ENCODE measurements around the gene SUN3. TPM values are rescaled to one million over a fixed set of nuclear protein-coding genes. Genes with fewer than 3 reads are reported as not detected.
"Not testable (repeated sequence)": the region's sequence is repeated elsewhere in the genome, so short reads cannot be mapped to it uniquely, and the experiment has no call there.

The SUN3 gene
- polyA plus RNA-seq, 3 donors, result not detected

- WGBS, 3 donors, result 0 to 2% (median 1%) methylated on average over 55 to 62 of the region's 62 CpGs
- H3K27ac ChIP-seq (ENCODE audit: low read depth, low read length), result no peak within 1 kb of the TSS
Measured at GRCh38 chr7:48035301-48035966, 6.5 kb upstream of the SUN3 start, which contains the start of gene C7orf57. Gene C7orf57, plus strand, starts transcription at chr7:48035543. Its CDS starts 766 bp downstream, at chr7:48036309.

- WGBS, 3 donors, result 59 to 75% (median 68%) methylated on average over 5 of the region's 5 CpGs
- no peak overlapping the region for H3K27ac ChIP-seq (ENCODE audit: low read depth, low read length)
Measured at GRCh38 chr7:48033922-48034321, 5.0 kb upstream of the SUN3 start.

GRCh38 chr7:48031111-48031510 lies 2.2 kb upstream of the SUN3 start:
- 68 to 76% (median 75%) methylated on average over 2 of the region's 2 CpGs for WGBS, 3 donors
- H3K27ac ChIP-seq (ENCODE audit: low read depth, low read length), result no peak overlapping the region

- no peak overlapping the region for H3K27ac ChIP-seq (ENCODE audit: low read depth, low read length)
- WGBS, 3 donors, result 50 to 66% (median 61%) methylated on average over 5 of the region's 5 CpGs
Measured at GRCh38 chr7:48025624-48026023, 3.3 kb downstream of the SUN3 start.

- 89 to 92% (median 91%) methylated on average over 4 of the region's 4 CpGs for WGBS, 3 donors
Measured at GRCh38 chr7:48017674-48018073, 11.2 kb downstream of the SUN3 start.

GRCh38 chr7:48016641-48017040 lies 12.3 kb downstream of the SUN3 start:
- no peak overlapping the region for H3K27ac ChIP-seq (ENCODE audit: low read depth, low read length)

More at GRCh38 chr7:48017674-48018073, 11.2 kb downstream of the SUN3 start:
- H3K27ac ChIP-seq (ENCODE audit: low read depth, low read length), result no peak overlapping the region

- 66 to 71% (median 69%) methylated on average over 3 of the region's 3 CpGs for WGBS, 3 donors
- no peak overlapping the region for H3K27ac ChIP-seq (ENCODE audit: low read depth, low read length)
Measured at GRCh38 chr7:48011951-48012350, 17.0 kb downstream of the SUN3 start.

- 65 to 75% (median 69%) methylated on average over 2 of the region's 2 CpGs for WGBS, 3 donors
- H3K27ac ChIP-seq (ENCODE audit: low read depth, low read length), result no peak overlapping the region
Measured at GRCh38 chr7:48011323-48011722, 17.6 kb downstream of the SUN3 start.

- WGBS, 3 donors, result 84 to 94% (median 91%) methylated on average over 4 of the region's 4 CpGs
Measured at GRCh38 chr7:48009954-48010353, 19.0 kb downstream of the SUN3 start.

GRCh38 chr7:48009257-48009656 lies 19.6 kb downstream of the SUN3 start:
- H3K27ac ChIP-seq (ENCODE audit: low read depth, low read length), result no peak overlapping the region
- 84 to 88% (median 85%) methylated on average over 4 of the region's 4 CpGs for WGBS, 3 donors

More at GRCh38 chr7:48009954-48010353, 19.0 kb downstream of the SUN3 start:
- H3K27ac ChIP-seq (ENCODE audit: low read depth, low read length), result no peak overlapping the region

GRCh38 chr7:48006866-48007265 lies 22.0 kb downstream of the SUN3 start:
- no peak overlapping the region for H3K27ac ChIP-seq (ENCODE audit: low read depth, low read length)
- WGBS, 3 donors, result 81 to 91% (median 87%) methylated on average over 6 of the region's 6 CpGs

- WGBS, 3 donors, result 30 to 62% (median 37%) methylated on average over 5 of the region's 5 CpGs
- no peak overlapping the region for H3K27ac ChIP-seq (ENCODE audit: low read depth, low read length)
Measured at GRCh38 chr7:48004638-48005037, 24.3 kb downstream of the SUN3 start.

GRCh38 chr7:48004032-48004431 lies 24.9 kb downstream of the SUN3 start:
- WGBS, 3 donors, result 35 to 58% (median 58%) methylated on average over 2 of the region's 2 CpGs

GRCh38 chr7:48000164-48000563 lies 28.7 kb downstream of the SUN3 start:
- WGBS, 3 donors, result 89 to 93% (median 93%) methylated on average over 13 of the region's 13 CpGs
- H3K27ac ChIP-seq (ENCODE audit: low read depth, low read length), result not testable (repeated sequence)

More at GRCh38 chr7:48004032-48004431, 24.9 kb downstream of the SUN3 start:
- H3K27ac ChIP-seq (ENCODE audit: low read depth, low read length), result no peak overlapping the region

- no peak overlapping the region for H3K27ac ChIP-seq (ENCODE audit: low read depth, low read length)
- WGBS, 3 donors, result 94 to 96% (median 96%) methylated on average over 12 of the region's 12 CpGs
Measured at GRCh38 chr7:47999413-47999812, 29.5 kb downstream of the SUN3 start.

- WGBS, 3 donors, result 67 to 76% (median 74%) methylated on average over 3 of the region's 3 CpGs
- H3K27ac ChIP-seq (ENCODE audit: low read depth, low read length), result no peak overlapping the region
Measured at GRCh38 chr7:47992446-47992845, 36.5 kb downstream of the SUN3 start.

- WGBS, 3 donors, result 3% methylated on average over 23 to 26 of the region's 26 CpGs
Measured at GRCh38 chr7:47991741-47992311, 37.1 kb downstream of the SUN3 start.

GRCh38 chr7:47991270-47991669 lies 37.6 kb downstream of the SUN3 start:
- H3K27ac ChIP-seq (ENCODE audit: low read depth, low read length), result no peak overlapping the region

More at GRCh38 chr7:47991741-47992311, 37.1 kb downstream of the SUN3 start:
- no peak overlapping the region for H3K27ac ChIP-seq (ENCODE audit: low read depth, low read length)

GRCh38 chr7:47990592-47990991 lies 38.3 kb downstream of the SUN3 start:
- 89 to 98% (median 95%) methylated on average over 5 of the region's 5 CpGs for WGBS, 3 donors
- no peak overlapping the region for H3K27ac ChIP-seq (ENCODE audit: low read depth, low read length)

More at GRCh38 chr7:47991270-47991669, 37.6 kb downstream of the SUN3 start:
- 92 to 93% (median 93%) methylated on average over 1 of the region's 1 CpG for WGBS, 3 donors
